ENCODE measurements around the gene EHD4.

Gene EHD4

GRCh38 chr15:41980654-41981323 lies 8.4 kb upstream of the EHD4 start:
- Histone ChIP-seq H2AFZ (ENCODE audit: low read depth, low read length) (no peak overlapping the region), H3K4me3 (ENCODE audit: low read depth in 1 of 2, low read length in 2 of 2) (no peak overlapping the region), H3K36me3 (ENCODE audit: insufficient read depth, low read length) (no peaks in the 10 kb centered on the region), H3K27me3 (ENCODE audit: insufficient read depth, low read length, poor library complexity) (peaks cover 3% of the 10 kb centered on the region), H3K4me2 (ENCODE audit: insufficient read depth, low read length) (no peak overlapping the region), H3K79me2 (ENCODE audit: insufficient read depth, low read length) (no peaks in the 10 kb centered on the region), H3K27ac (ENCODE audit: low read length) (no peak overlapping the region), H3K4me1 (ENCODE audit: insufficient read depth, low read length) (no peaks in the 10 kb centered on the region), H3K9ac (ENCODE audit: low read depth, low read length) (no peak overlapping the region), H3K9me3 (ENCODE audit: insufficient read depth, low read length, severe bottlenecking) (no peaks in the 10 kb centered on the region), H4K20me1 (ENCODE audit: insufficient read depth, low read length) (no peaks in the 10 kb centered on the region)
- TF ChIP-seq CTCF (IDR thresholded peaks at IDR 0.05; ENCODE audit: borderline replicate concordance, extremely low read depth, low read length, poor library complexity, severe bottlenecking), result no peak
- no peak for TF ChIP-seq EZH2 (IDR thresholded peaks at IDR 0.05; ENCODE audit: borderline replicate concordance, low read depth, low read length, severe bottlenecking)
- no peak for ATAC-seq (ENCODE audit: insufficient read depth, low read depth)
- DNase-seq, result no peak

- Histone ChIP-seq H3K27me3 (ENCODE audit: insufficient read depth, low read length, poor library complexity) (peaks cover 3% of the 10 kb centered on the region), H3K9ac (ENCODE audit: low read depth, low read length) (no peak overlapping the region), H3K4me3 (ENCODE audit: low read depth in 1 of 2, low read length in 2 of 2) (no peak overlapping the region), H3K9me3 (ENCODE audit: insufficient read depth, low read length, severe bottlenecking) (no peaks in the 10 kb centered on the region), H3K36me3 (ENCODE audit: insufficient read depth, low read length) (no peaks in the 10 kb centered on the region), H4K20me1 (ENCODE audit: insufficient read depth, low read length) (no peaks in the 10 kb centered on the region), H3K4me2 (ENCODE audit: insufficient read depth, low read length) (no peak overlapping the region), H3K4me1 (ENCODE audit: insufficient read depth, low read length) (no peaks in the 10 kb centered on the region), H2AFZ (ENCODE audit: low read depth, low read length) (no peak overlapping the region), H3K79me2 (ENCODE audit: insufficient read depth, low read length) (no peaks in the 10 kb centered on the region), H3K27ac (ENCODE audit: low read length) (no peak overlapping the region)
- TF ChIP-seq EZH2 (IDR thresholded peaks at IDR 0.05; ENCODE audit: borderline replicate concordance, low read depth, low read length, severe bottlenecking), result no peak
- no peak for TF ChIP-seq CTCF (IDR thresholded peaks at IDR 0.05; ENCODE audit: borderline replicate concordance, extremely low read depth, low read length, poor library complexity, severe bottlenecking)
- no peak for DNase-seq
- ATAC-seq (ENCODE audit: insufficient read depth, low read depth), result no peak
Observed at GRCh38 chr15:41979493-41980266, 7.3 kb upstream of the EHD4 start.

DNA sequence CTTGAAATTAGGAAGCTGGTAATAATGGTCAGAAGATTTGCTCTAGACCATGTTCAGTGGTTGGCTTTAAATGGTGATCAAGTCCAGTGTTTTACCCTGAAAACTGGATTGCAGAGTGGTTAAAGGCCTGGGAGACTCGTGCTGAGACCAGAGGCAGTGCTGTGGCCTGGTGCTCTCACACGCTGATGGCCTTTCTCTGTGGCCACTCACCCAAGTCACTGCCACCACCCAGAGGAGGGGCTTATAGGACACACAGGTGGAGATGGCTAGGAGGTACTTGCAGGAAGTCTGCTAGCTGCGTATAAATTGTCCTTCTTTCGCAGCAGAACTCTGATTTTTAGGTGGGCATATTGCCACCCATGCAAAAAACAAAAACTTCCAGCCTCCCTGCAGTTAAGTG lies 6.2 kb upstream of the EHD4 start:
- no peaks in the 10 kb centered on the region for H4K20me1 ChIP-seq (ENCODE audit: insufficient read depth, low read length)
- no peak overlapping the region for H3K4me3 ChIP-seq (ENCODE audit: low read depth in 1 of 2, low read length in 2 of 2)
- no peaks in the 10 kb centered on the region for H3K9me3 ChIP-seq (ENCODE audit: insufficient read depth, low read length, severe bottlenecking)
- H3K36me3 ChIP-seq (ENCODE audit: insufficient read depth, low read length), result no peaks in the 10 kb centered on the region
- ATAC-seq (ENCODE audit: insufficient read depth, low read depth) (no peak), DNase-seq (no peak)
- H2AFZ ChIP-seq (ENCODE audit: low read depth, low read length), result no peak overlapping the region
- TF ChIP-seq CTCF (IDR thresholded peaks at IDR 0.05; ENCODE audit: borderline replicate concordance, extremely low read depth, low read length, poor library complexity, severe bottlenecking), result no peak
- TF ChIP-seq EZH2 (IDR thresholded peaks at IDR 0.05; ENCODE audit: borderline replicate concordance, low read depth, low read length, severe bottlenecking), result no peak
- no peak overlapping the region for H3K27ac ChIP-seq (ENCODE audit: low read length)
- no peaks in the 10 kb centered on the region for H3K79me2 ChIP-seq (ENCODE audit: insufficient read depth, low read length)
- no peak overlapping the region for H3K4me2 ChIP-seq (ENCODE audit: insufficient read depth, low read length)
- H3K27me3 ChIP-seq (ENCODE audit: insufficient read depth, low read length, poor library complexity), result peaks cover 9% of the 10 kb centered on the region
- no peaks in the 10 kb centered on the region for H3K4me1 ChIP-seq (ENCODE audit: insufficient read depth, low read length)
- H3K9ac ChIP-seq (ENCODE audit: low read depth, low read length), result no peak overlapping the region

All from DND-41 (cell line).